Activated T-cell treated with anti-CD3 and anti-CD28 coated beads for 48 hours (primary cell): ENCODE results near the gene TM2D3.

Experiments
- DNase-seq: peaks from one replicate; pipeline ENCODE4 v3.0.0-alpha.2; 2020; ENCODE audit warnings: low read depth

TM2D3 gene

DNA sequence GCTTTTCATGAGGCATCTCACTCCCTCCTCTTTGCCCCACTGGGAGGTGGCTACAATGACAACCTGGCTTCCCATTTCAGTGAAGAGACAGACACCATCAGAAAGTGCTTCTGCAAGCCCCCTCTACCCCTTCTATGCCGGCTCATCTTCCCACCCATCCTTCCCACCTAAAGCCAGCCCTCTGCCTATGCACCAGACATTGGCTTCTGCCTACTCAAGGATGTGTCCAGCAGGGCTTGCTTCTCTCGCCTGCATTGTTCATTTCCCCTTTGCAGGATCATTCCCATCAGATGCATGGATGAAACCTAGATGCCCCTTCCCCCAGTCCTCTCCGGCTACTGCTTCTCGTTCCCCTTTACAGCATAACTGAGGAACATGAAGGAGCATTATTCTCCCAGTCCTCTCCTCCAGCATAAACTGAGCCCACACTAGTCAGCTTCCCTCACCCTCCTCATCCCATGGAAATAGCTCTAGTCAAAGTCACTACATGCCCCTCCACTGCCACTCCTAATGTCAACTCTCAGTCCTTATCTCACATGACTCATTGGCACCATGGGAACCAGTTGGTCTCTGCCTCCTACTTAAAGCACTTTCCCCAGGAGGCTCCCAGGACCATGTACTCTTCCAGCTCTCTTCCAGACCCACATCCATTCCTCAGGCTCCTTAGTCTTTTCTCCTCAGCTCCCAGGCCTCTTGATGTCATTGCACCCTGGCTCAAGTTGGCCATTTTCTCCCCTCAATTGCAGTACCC lies 47.9 kb downstream of the TM2D3 start:
- DNase-seq = no peak

DNA sequence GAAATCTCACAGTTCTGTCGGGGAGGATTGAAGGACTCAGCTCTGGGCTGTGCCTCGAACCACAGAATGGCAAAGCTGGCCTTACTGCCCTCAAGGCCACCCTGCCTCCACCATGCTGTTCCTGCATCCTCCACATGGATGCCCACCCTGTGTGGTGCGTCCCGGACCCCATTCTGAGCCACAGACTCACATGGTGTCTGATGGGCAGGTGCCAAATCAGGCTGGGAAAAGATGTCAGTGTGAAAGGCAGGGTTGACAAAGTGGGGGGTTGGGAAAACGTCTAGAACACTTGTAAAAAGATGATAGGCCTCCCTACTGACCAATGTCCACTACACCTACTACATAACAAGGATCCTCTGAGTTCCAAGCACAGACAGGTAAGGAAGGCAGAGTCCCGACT lies 49.4 kb downstream of the TM2D3 start:
- no peak for DNase-seq

DNA sequence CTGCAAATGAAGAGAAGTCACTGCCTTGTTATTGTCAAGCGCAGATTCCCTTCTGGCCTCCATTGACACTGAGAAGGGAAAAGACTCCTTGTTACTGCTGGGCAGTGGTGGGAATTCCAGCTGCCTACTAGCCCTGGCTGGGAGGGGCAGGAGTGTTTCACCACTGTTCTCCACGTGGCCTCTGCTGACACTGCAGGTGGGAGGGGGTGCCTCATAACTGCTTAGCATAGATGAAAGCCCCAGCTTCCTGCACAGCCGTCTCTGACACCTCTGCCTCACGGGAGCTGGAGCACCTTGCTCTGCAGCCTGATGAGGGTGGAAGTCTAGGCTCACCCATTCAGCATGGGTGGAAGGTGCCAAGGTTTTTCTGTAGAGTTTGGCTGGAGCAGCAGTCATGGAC lies 52.1 kb downstream of the TM2D3 start:
- DNase-seq = no peak

DNA sequence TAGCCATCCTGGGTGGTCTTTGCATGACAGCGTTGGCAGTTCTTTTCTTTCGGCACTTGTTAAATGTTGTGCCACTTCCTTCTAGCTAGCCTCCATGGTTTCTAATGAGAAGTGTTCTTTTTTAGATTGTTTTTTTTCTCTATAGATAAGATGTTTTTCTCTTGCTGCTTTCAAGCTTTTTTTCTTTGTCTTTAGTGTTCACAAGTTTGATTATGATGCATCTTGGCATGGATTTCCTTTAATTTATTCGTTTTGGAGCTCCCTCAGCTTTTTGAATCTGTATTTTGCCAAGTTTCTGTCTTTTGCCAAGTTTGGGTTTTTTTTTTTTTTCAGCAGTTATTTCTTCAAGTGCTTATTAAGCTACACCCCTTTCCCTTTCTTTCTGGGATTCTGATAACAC lies 53.1 kb downstream of the TM2D3 start:
- no peak for DNase-seq

DNA sequence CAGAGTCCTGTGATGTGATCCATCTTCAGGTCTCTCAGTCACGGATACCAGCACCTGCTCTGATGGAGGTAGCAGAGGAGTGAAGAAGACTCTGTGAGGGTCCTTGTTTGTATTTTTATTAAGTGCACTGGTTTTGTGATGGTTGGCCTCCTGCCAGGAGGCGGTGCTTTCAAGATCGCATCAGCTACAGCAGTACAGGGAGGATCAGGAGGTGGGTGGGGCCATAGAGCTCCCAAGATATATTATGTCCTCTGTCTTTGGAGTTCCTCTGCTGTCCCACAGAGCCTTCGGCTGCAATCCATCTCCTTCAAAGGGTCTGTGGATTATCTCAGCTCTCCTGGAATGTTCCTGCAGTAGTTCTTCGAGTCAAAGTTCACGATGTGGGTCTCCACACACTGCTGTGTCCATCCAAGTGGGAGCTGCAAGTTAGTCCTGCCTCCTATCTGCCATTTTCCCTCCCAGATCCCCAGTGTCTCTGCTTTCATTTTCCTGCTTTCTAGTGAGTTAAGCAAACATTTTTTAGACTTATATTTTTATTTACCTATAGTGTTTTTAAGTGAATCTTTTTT lies 54.7 kb downstream of the TM2D3 start:
- DNase-seq = no peak

DNA sequence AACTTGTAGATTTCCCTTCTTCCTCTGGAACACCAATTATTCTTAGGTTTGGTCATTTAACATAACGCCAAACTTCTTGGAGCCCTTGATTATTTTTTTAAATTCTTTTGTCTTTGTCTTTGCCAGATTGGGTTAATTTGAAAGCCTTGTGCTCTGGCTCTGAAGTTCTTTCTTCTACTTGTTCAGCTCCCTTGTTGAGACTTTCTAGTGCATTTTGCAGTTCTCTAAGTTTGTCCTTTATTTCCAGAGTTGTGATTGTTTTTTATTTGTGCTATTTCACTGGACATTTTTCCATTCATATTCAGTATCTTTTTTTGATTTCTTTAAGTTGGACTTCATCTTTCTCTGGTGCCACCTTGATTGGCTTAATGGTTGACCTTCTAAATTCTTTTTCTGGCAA lies 55.5 kb downstream of the TM2D3 start:
- no peak for DNase-seq
